ENCODE data around the gene FAM228B. TPM values are rescaled to one million over a fixed set of nuclear protein-coding genes. Genes with fewer than 3 reads are reported as not detected.
A peak's percentile ranks its signal among the peaks of the same experiment; 100 is the strongest.

The FAM228B gene
- total and polyA plus RNA-seq, 9 of the 15 experiments (the other 6 are each of a cell fraction or from before 2014, with no cell fraction given) = 1.1 to 3.7 (median 2.6) TPM

GRCh38 chr2:24207359-24207758 is 84.1 kb downstream of the FAM228B start:
- intact Hi-C loops (cut with micrococcal nuclease) = no loop called here
- TF ChIP-seq ARID4B (CRISPR knock-in tag; IDR thresholded peaks at IDR 0.05) (no peak), FOS (IDR thresholded peaks at IDR 0.05; ENCODE audit: extremely low read depth, insufficient read length) (no peak), STAT5A (IDR thresholded peaks at IDR 0.05; ENCODE audit: borderline replicate concordance, low read length) (no peak), ZNF23 (CRISPR knock-in tag; IDR thresholded peaks at IDR 0.05) (no peak), PBX2 (CRISPR knock-in tag; IDR thresholded peaks at IDR 0.05; ENCODE audit: low read depth) (no peak), PBX2 (tag; conservative IDR thresholded peaks at IDR 0.05; ENCODE audit: low read depth) (no peak), MXD1 (CRISPR knock-in tag; IDR thresholded peaks at IDR 0.05; ENCODE audit: borderline replicate concordance, poor library complexity, severe bottlenecking) (no peak), POLR2AphosphoS5 (IDR thresholded peaks at IDR 0.05; ENCODE audit: control insufficient read depth, insufficient read depth, low read depth, low read length) (no peak)
- CTCF ChIA-PET (ENCODE audit: low intra/inter-chr PET ratio) = no interaction called here
- no peak overlapping the region for H3K27ac ChIP-seq (ENCODE audit: extremely low read depth, low read depth, low read length)
- no peak overlapping the region for H3K4me2 ChIP-seq (ENCODE audit: insufficient read depth, low read length)
- H3K4me1 ChIP-seq (replicated peaks in 1 of 2; ENCODE audit: control insufficient read depth in 2 of 2, insufficient read depth in 2 of 2, low read length in 2 of 2) = peaks cover 0 to 3% of the 10 kb centered on the region in 2 experiments; a peak in 1 of 5 replicates
- H3K9ac ChIP-seq (ENCODE audit: insufficient read depth in 1 of 2, low read depth in 2 of 2, low read length in 2 of 2) = peak overlapping the region in 1 of 2 experiments; percentile 68; a peak in 2 of 4 replicates
- no peak overlapping the region for H2AFZ ChIP-seq (ENCODE audit: low read depth, low read length)
- no peaks in the 10 kb centered on the region for H3K9me3 ChIP-seq (replicated peaks; ENCODE audit: control insufficient read depth, insufficient read depth, low read depth, low read length)
- no peaks in the 10 kb centered on the region for H3K79me2 ChIP-seq (ENCODE audit: control insufficient read depth, insufficient read depth, low read length)
- FAIRE-seq = no peak
- H3K9me1 ChIP-seq (ENCODE audit: control insufficient read depth, insufficient read depth, low read length) = no peaks in the 10 kb centered on the region
- no peaks in the 10 kb centered on the region for H3K36me3 ChIP-seq (ENCODE audit: control insufficient read depth, insufficient read depth, low read length)
- no peaks in the 10 kb centered on the region for H3K27me3 ChIP-seq (ENCODE audit: control insufficient read depth in 2 of 2, insufficient read depth in 2 of 2, low read length in 2 of 2)
- no peaks in the 10 kb centered on the region for H4K20me1 ChIP-seq (replicated peaks; ENCODE audit: control insufficient read depth, insufficient read depth, low read length)
- DNase-seq (ENCODE audit: extremely low read depth in 1 of 4, low spot score in 3 of 4) = no peak
- WGBS (ENCODE audit: insufficient coverage, low coverage, missing lambda C conversion rate) = 22% methylated on average over 10 of the region's 11 CpGs
- no peak overlapping the region for H3K4me3 ChIP-seq
- ATAC-seq = no peak
- in situ Hi-C loops (cut with MboI) = no loop called here
- BruUV-seq (replicated peaks) = no TSS peak
- POLR2A ChIA-PET = interaction anchor here (0.7 to 2.0 kb wide), 2 partner anchors 10 to 60 kb away, joined by 3 to 6 read pairs; no protein-coding TSS in a partner anchor
